HepG2 (cell line): Measurements from ENCODE around the gene MARCHF5. TPM values are rescaled to one million over a fixed set of nuclear protein-coding genes. Genes with fewer than 3 reads are reported as not detected.
A peak's percentile ranks its signal among the peaks of the same experiment; 100 is the strongest.

ENCODE experiments used
- ATAC-seq: fragments of 200-7000 bp; cut with Tn5 transposase; 3 replicates; pipeline ENCODE4 v1.9.1; 2020; ENCODE audit warnings: mild to moderate bottlenecking, moderate library complexity
- BruUV-seq: library from RNA; stranded (reverse); fragments of 400-500 nt; replicated peaks from 2 replicates; lab custom pipeline; 2021; lab: Mats Ljungman, UMichigan
- CTCF ChIA-PET: fragments of 300-600 bp; formaldehyde crosslinking; extraction: SDS; loops from one replicate; lab custom pipeline; 2021; ENCODE audit warnings: low total read pairs, inconsistent platforms, low intra/inter-chr PET ratio; lab: Yijun Ruan, JAX
- POLR2A ChIA-PET: fragments of 350-600 bp; sonication (Branson Sonifier 250); formaldehyde crosslinking; loops from one replicate; lab custom pipeline; 2020; ENCODE audit warnings: antibody characterized with exemption, inconsistent platforms; lab: Yijun Ruan, JAX
- DNase-seq: peaks from one replicate; pipeline ENCODE4 v3.0.0-alpha.2; 2015; ENCODE audit warnings: low spot score
- FAIRE-seq: peaks from 3 replicates; lab custom pipeline; 2011; peaks lifted over from hg19 to GRCh38; lab: Jason Lieb, UNC
- H2AFZ ChIP-seq: one replicate; pipeline ENCODE4 v1.6.1; 2011; ENCODE audit warnings: low read length, inconsistent platforms
- H3K27ac ChIP-seq: fragments of 300-600 bp; 3 replicates; pipeline ENCODE4 v1.8.0; 2011; ENCODE audit warnings: mixed run types, mild to moderate bottlenecking, mixed read lengths, low read length, inconsistent platforms; ENCODE audit not compliant: insufficient read depth; ENCODE audit errors: extremely low read length
- H3K27me3 ChIP-seq, 2 experiments: fragments of 200-600 bp in 1 of 2; 2 replicates in 1 of 2; 3 replicates in 1 of 2; pipeline versions ENCODE4 v1.6.0 to v1.8.0; 2011; ENCODE audit warnings: low read length in 2 of 2, mild to moderate bottlenecking in 2 of 2, moderate library complexity in 2 of 2, inconsistent platforms in 1 of 2; ENCODE audit not compliant: insufficient read depth in 2 of 2, control insufficient read depth in 1 of 2
- H3K36me3 ChIP-seq, 2 experiments: fragments of 200-600 bp in 1 of 2; replicated peaks in 1 of 2; 2 replicates in 1 of 2; 3 replicates in 1 of 2; pipeline versions ENCODE4 v1.5.1 to v1.8.0; 2011; ENCODE audit warnings: low read length in 2 of 2, inconsistent platforms in 1 of 2; ENCODE audit not compliant: insufficient read depth in 2 of 2, control insufficient read depth in 1 of 2
- H3K4me1 ChIP-seq: 2 replicates; pipeline ENCODE4 v1.5.1; 2012; ENCODE audit warnings: low read length, inconsistent platforms; ENCODE audit not compliant: insufficient read depth
- H3K4me2 ChIP-seq: 2 replicates; pipeline ENCODE4 v1.6.0; 2011; ENCODE audit warnings: low read depth, low read length, inconsistent platforms
- H3K4me3 ChIP-seq, 3 experiments: fragments of 200-600 bp in 1 of 3; sonication (generic), shearing (Covaris generic) in 1 of 3; replicated peaks in 1 of 3; 2 replicates each; pipeline ENCODE4 v1.5.1; 2011 to 2016; ENCODE audit warnings: low read length in 3 of 3, inconsistent platforms in 2 of 3, low read depth in 2 of 3, mild to moderate bottlenecking in 2 of 3, control low read depth in 1 of 3, mixed read lengths in 1 of 3; ENCODE audit not compliant: insufficient read depth in 1 of 3
- H3K79me2 ChIP-seq: one replicate; pipeline ENCODE4 v1.6.1; 2011; ENCODE audit warnings: low read length, inconsistent platforms; ENCODE audit not compliant: insufficient read depth
- H3K9ac ChIP-seq: 2 replicates; pipeline ENCODE4 v1.6.0; 2011; ENCODE audit warnings: mild to moderate bottlenecking, low read depth, low read length, inconsistent platforms; ENCODE audit not compliant: insufficient read depth
- H3K9me3 ChIP-seq: 2 replicates; pipeline ENCODE4 v1.5.1; 2012; ENCODE audit warnings: mild to moderate bottlenecking, low read length
- H4K20me1 ChIP-seq: 2 replicates; pipeline ENCODE4 v1.6.0; 2011; ENCODE audit warnings: inconsistent platforms, mild to moderate bottlenecking, low read length, moderate library complexity; ENCODE audit not compliant: insufficient read depth
- AKAP8 ChIP-seq: sonication (generic); formaldehyde crosslinking; IDR thresholded peaks from 2 replicates; pipeline ENCODE4 v1.5.1; 2020; ENCODE audit warnings: mild to moderate bottlenecking, missing genetic modification reagents
- EEA1 ChIP-seq: sonication (generic); formaldehyde crosslinking; IDR thresholded peaks from 2 replicates; pipeline ENCODE4 v1.5.1; 2020; ENCODE audit warnings: mild to moderate bottlenecking, missing genetic modification reagents, borderline replicate concordance
- EZH2 ChIP-seq: conservative IDR thresholded peaks from 2 replicates; pipeline ENCODE4 v1.6.1; 2012; ENCODE audit warnings: mild to moderate bottlenecking, low read depth, low read length, moderate library complexity
- NFE2 ChIP-seq: sonication (generic); formaldehyde crosslinking; IDR thresholded peaks from 2 replicates; pipeline ENCODE4 v1.4.0; 2020; ENCODE audit warnings: missing genetic modification reagents
- STAG1 ChIP-seq: sonication (generic); formaldehyde crosslinking; IDR thresholded peaks from 2 replicates; pipeline ENCODE4 v1.4.0; 2020; ENCODE audit warnings: missing genetic modification reagents
- TARDBP ChIP-seq: sonication (generic); formaldehyde crosslinking; IDR thresholded peaks from 2 replicates; pipeline ENCODE4 v1.8.0; 2022; ENCODE audit warnings: mild to moderate bottlenecking, missing genetic modification reagents
- ZNF850 ChIP-seq: sonication (generic); formaldehyde crosslinking; conservative IDR thresholded peaks from 2 replicates; pipeline ENCODE4 v1.9.0; 2021; ENCODE audit warnings: mild to moderate bottlenecking, missing genetic modification reagents
- WGBS: methylation state at CpG from one replicate; pipeline ENCODE4 v1.1.6; 2017; ENCODE audit warnings: low lambda C conversion rate; 5-methylcytosine and 5-hydroxymethylcytosine counted together
- in situ Hi-C: cut with HindIII; loops from 2 replicates; pipeline ENCODE4 v1.10.0; 2017; ENCODE audit warnings: low pct_unique_long_range_greater_than_20kb; ENCODE audit not compliant: extremely low pct_ligation_motif_present
- intact Hi-C: fragments of 100-400 bp; cut with micrococcal nuclease; formaldehyde crosslinking; loops from one replicate; pipeline ENCODE4 v1.10.0; 2022; ENCODE audit not compliant: unreplicated experiment
- polyA plus RNA-seq, 8 experiments: library from polyadenylated mRNA; depleted of rRNA in 3 of 8; stranded (reverse) in 7 of 8; unstranded in 1 of 8; fragments of >200 nt; fragmentation: Illumina TruSeq in 4 of 8; extraction: Trizol in 4 of 8; gene quantifications; 2 replicates each; pipeline versions ENCODE4 v1.2.1 to v1.2.3, GENCODE V29; 2011 to 2016; ENCODE audit warnings: low read depth in 4 of 8, missing spikeins in 1 of 8, mixed read lengths in 1 of 8; ENCODE audit not compliant: insufficient read depth in 1 of 8
- total RNA-seq, 5 experiments: library from RNA; depleted of rRNA; stranded (reverse); fragments of >200 nt; fragmentation: Illumina TruSeq; extraction: Trizol; gene quantifications; 2 replicates each; pipeline ENCODE4 v1.2.3, GENCODE V29; 2016; ENCODE audit warnings: low read depth in 1 of 5
- TF ChIP-seq, protein P1 (sequence below): sonication (generic); formaldehyde crosslinking; IDR thresholded peaks from 2 replicates; pipeline ENCODE4 v1.5.0; 2020; ENCODE audit warnings: mild to moderate bottlenecking, missing genetic modification reagents, moderate library complexity
- TF ChIP-seq, protein P2 (sequence below): IDR thresholded peaks from 2 replicates; pipeline ENCODE4 v1.6.1; 2016; ENCODE audit warnings: missing biosample characterization, missing genetic modification reagents, low read depth
- TF ChIP-seq, protein P3 (sequence below): sonication (generic); formaldehyde crosslinking; IDR thresholded peaks from 2 replicates; pipeline ENCODE4 v1.8.0; 2023; ENCODE audit warnings: mild to moderate bottlenecking, missing genetic modification reagents
- TF ChIP-seq, protein P4 (sequence below): sonication (generic); formaldehyde crosslinking; IDR thresholded peaks from 2 replicates; pipeline ENCODE4 v1.9.0; 2022; ENCODE audit warnings: low read depth, missing genetic modification reagents

Gene MARCHF5
- total and polyA plus RNA-seq, 2 of the 13 experiments (the other 11 are each of a cell fraction or from before 2014, with no cell fraction given) = 19.4 to 21.0 TPM

DNA sequence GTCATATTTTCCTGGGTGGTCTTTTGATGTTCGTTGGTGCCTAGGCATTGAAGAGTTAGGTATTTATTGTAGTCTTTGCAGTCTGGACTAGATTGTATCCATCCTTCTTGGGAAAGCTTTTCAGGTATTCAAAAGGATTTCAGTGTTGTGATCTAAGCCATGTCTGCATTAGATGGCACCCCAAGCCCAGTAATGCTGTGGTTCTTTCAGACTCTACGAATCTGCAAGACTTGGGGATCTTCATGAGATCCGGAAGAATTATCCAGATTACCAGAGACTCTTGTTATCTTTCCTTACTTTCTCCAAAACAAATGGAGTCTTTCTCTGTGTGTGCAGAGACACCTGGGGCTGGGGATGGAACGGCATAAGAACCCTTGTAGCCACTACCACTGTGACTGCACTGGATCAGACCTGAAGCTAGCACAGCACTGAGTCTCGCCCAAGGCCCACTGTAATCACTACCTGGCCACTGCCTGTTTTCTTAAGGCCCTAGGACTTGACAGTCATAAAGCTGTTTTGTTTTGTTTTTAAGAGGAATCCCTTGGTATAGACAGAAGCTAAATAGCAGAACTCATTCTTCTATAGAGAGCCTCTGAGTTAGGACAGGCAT is 75.5 kb downstream of the MARCHF5 start:
- ChIA-PET POLR2A (no interaction called here), CTCF (no interaction called here)
- Histone ChIP-seq H3K9me3 (no peaks in the 10 kb centered on the region), H3K27ac (no peak overlapping the region), H3K27me3 (no peaks in the 10 kb centered on the region), H3K36me3 (no peaks in the 10 kb centered on the region), H3K4me3 (no peak overlapping the region), H3K4me2 (no peak overlapping the region), H3K4me1 (no peaks in the 10 kb centered on the region), H3K79me2 (no peaks in the 10 kb centered on the region), H2AFZ (no peak overlapping the region), H3K9ac (no peak overlapping the region), H4K20me1 (no peaks in the 10 kb centered on the region)
- peak; percentile 35; the same call in 1 of the 3 replicates for ATAC-seq
- intact Hi-C loops (no loop called here), in situ Hi-C loops (no loop called here)
- 40% methylated on average over 5 of the region's 5 CpGs for WGBS
- FAIRE-seq = no peak
- no TSS peak for BruUV-seq
- DNase-seq = no peak
- TF ChIP-seq, protein P1, sequence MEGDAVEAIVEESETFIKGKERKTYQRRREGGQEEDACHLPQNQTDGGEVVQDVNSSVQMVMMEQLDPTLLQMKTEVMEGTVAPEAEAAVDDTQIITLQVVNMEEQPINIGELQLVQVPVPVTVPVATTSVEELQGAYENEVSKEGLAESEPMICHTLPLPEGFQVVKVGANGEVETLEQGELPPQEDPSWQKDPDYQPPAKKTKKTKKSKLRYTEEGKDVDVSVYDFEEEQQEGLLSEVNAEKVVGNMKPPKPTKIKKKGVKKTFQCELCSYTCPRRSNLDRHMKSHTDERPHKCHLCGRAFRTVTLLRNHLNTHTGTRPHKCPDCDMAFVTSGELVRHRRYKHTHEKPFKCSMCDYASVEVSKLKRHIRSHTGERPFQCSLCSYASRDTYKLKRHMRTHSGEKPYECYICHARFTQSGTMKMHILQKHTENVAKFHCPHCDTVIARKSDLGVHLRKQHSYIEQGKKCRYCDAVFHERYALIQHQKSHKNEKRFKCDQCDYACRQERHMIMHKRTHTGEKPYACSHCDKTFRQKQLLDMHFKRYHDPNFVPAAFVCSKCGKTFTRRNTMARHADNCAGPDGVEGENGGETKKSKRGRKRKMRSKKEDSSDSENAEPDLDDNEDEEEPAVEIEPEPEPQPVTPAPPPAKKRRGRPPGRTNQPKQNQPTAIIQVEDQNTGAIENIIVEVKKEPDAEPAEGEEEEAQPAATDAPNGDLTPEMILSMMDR (CRISPR knock-in tag) = peak; percentile 21
- TF ChIP-seq, protein P2, sequence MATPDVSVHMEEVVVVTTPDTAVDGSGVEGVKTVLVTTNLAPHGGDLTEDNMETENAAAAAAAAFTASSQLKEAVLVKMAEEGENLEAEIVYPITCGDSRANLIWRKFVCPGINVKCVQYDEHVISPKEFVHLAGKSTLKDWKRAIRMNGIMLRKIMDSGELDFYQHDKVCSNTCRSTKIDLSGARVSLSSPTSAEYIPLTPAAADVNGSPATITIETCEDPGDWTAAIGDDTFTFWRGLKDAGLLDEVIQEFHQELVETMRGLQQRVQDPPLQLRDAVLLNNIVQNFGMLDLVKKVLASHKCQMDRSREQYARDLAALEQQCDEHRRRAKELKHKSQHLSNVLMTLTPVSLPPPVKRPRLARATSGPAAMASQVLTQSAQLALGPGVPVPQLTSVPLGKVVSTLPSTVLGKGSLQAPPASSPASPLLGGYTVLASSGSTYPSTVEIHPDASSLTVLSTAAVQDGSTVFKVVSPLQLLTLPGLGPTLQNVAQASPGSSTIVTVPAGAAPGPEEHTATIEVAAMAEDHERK (CRISPR knock-in tag) = no peak
- 0 out of 2 replicates have a peak, but pooled peaks have one; percentile 7 for TF ChIP-seq STAG1 (CRISPR knock-in tag)

DNA sequence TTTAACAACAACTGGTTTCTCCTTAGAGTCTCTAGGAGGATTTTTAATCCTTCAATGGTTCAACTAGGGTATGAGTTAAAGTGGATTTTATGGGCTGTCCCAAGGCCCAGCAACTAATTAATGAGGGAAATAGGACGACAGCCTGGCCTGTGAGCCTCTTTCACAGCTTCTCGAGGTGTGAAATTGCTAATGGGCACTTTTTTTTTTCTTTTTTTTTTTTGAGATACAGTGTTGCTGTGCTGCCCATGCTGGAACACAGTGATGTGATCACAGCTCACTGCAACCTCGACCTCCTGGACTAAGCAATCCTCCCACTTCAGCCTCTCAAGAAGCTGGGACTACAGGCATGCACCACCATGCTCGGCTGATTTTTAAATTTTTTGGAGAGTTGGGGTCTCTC is 87.0 kb downstream of the MARCHF5 start:
- H3K27me3 ChIP-seq = 0 out of 5 replicates have a peak, but pooled peaks cover 0 to 9% of the 10 kb centered on the region in 2 experiments
- no peak overlapping the region for H3K4me2 ChIP-seq
- POLR2A ChIA-PET = no interaction called here
- H3K27ac ChIP-seq = no peak overlapping the region
- H4K20me1 ChIP-seq = no peaks in the 10 kb centered on the region
- in situ Hi-C loops = no loop called here
- H3K4me3 ChIP-seq = no peak overlapping the region
- no peaks in the 10 kb centered on the region for H3K4me1 ChIP-seq
- TF ChIP-seq, protein P3, sequence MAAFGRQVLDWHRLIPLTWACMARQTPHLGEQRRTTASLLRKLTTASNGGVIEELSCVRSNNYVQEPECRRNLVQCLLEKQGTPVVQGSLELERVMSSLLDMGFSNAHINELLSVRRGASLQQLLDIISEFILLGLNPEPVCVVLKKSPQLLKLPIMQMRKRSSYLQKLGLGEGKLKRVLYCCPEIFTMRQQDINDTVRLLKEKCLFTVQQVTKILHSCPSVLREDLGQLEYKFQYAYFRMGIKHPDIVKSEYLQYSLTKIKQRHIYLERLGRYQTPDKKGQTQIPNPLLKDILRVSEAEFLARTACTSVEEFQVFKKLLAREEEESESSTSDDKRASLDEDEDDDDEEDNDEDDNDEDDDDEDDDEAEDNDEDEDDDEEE (CRISPR knock-in tag) = no peak
- TF ChIP-seq ZNF850 (no peak), TARDBP (CRISPR knock-in tag) (no peak), NFE2 (CRISPR knock-in tag) (no peak), AKAP8 (CRISPR knock-in tag) (no peak), EEA1 (CRISPR knock-in tag) (no peak), EZH2 (no peak)
- TF ChIP-seq, protein P4, sequence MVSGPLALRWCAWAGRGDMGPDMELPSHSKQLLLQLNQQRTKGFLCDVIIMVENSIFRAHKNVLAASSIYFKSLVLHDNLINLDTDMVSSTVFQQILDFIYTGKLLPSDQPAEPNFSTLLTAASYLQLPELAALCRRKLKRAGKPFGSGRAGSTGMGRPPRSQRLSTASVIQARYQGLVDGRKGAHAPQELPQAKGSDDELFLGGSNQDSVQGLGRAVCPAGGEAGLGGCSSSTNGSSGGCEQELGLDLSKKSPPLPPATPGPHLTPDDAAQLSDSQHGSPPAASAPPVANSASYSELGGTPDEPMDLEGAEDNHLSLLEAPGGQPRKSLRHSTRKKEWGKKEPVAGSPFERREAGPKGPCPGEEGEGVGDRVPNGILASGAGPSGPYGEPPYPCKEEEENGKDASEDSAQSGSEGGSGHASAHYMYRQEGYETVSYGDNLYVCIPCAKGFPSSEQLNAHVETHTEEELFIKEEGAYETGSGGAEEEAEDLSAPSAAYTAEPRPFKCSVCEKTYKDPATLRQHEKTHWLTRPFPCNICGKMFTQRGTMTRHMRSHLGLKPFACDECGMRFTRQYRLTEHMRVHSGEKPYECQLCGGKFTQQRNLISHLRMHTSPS = no peak
- TF ChIP-seq, all 625 proteins: peak for 0
- no peak for FAIRE-seq
- H3K9me3 ChIP-seq = no peaks in the 10 kb centered on the region
- no peak for DNase-seq
- WGBS = 1% methylated on average over 4 of the region's 4 CpGs
- no TSS peak for BruUV-seq
- intact Hi-C loops = no loop called here
- CTCF ChIA-PET = no interaction called here
- H3K36me3 ChIP-seq = no peaks in the 10 kb centered on the region
- H3K79me2 ChIP-seq = no peaks in the 10 kb centered on the region
- no peak overlapping the region for H3K9ac ChIP-seq
- H2AFZ ChIP-seq = no peak overlapping the region
- ATAC-seq = no peak
